ENCODE measurements around the gene KRTAP12-3.

DNA sequence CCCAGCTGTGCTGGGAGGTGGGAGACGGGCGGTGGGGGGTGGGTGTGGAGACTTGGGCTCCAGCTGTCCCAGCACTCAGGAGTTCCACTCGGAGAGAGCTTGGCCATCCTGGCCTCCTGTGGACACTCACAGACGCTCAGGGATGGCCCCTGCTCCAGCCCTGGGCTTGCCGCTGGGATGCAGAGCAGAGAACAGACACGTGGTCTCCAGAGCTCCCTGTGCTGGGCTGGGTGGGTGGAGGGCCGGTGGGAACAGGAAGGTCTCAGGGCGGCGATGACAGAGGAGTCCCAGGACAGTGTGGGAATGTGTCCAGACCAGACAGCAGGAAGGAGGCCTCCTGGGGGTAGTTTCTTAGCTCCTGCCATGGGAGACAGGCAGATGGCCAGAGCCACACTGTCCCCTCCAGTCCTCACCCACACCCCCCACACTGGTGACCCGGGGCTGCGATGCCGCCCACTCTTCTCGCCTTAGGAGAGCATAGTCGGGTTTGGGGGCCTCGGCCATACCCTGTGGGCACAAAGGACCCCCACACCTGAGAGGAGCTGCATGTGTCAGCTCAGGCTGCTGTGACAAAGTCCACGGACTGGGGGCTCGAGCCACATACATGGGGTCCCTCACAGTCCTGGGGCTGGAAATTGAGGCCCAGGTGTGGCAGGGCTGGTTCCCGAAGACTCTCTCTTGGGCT lies 28.9 kb upstream of the KRTAP12-3 start:
- no peak for TF ChIP-seq CTCF (IDR thresholded peaks at IDR 0.05; ENCODE audit: insufficient read depth, low read length)
- no peak for TF ChIP-seq POLR2AphosphoS5 (IDR thresholded peaks at IDR 0.05; ENCODE audit: low read depth)
- TF ChIP-seq GABPA (IDR thresholded peaks at IDR 0.05; ENCODE audit: low read depth) = no peak
- TF ChIP-seq, protein P1, sequence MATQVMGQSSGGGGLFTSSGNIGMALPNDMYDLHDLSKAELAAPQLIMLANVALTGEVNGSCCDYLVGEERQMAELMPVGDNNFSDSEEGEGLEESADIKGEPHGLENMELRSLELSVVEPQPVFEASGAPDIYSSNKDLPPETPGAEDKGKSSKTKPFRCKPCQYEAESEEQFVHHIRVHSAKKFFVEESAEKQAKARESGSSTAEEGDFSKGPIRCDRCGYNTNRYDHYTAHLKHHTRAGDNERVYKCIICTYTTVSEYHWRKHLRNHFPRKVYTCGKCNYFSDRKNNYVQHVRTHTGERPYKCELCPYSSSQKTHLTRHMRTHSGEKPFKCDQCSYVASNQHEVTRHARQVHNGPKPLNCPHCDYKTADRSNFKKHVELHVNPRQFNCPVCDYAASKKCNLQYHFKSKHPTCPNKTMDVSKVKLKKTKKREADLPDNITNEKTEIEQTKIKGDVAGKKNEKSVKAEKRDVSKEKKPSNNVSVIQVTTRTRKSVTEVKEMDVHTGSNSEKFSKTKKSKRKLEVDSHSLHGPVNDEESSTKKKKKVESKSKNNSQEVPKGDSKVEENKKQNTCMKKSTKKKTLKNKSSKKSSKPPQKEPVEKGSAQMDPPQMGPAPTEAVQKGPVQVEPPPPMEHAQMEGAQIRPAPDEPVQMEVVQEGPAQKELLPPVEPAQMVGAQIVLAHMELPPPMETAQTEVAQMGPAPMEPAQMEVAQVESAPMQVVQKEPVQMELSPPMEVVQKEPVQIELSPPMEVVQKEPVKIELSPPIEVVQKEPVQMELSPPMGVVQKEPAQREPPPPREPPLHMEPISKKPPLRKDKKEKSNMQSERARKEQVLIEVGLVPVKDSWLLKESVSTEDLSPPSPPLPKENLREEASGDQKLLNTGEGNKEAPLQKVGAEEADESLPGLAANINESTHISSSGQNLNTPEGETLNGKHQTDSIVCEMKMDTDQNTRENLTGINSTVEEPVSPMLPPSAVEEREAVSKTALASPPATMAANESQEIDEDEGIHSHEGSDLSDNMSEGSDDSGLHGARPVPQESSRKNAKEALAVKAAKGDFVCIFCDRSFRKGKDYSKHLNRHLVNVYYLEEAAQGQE (IDR thresholded peaks at IDR 0.05; ENCODE audit: insufficient replicate concordance, low read depth) = no peak
- no peak for TF ChIP-seq SPI1 (IDR thresholded peaks at IDR 0.05; ENCODE audit: borderline replicate concordance, low read depth)

All from HL-60 (cell line).